ENCODE data around the gene RPN2. TPM values are rescaled to one million over a fixed set of nuclear protein-coding genes. Genes with fewer than 3 reads are reported as not detected.

Gene RPN2
- total RNA-seq, 2 donors from 2014 or later, result 154 to 269 TPM

GRCh38 chr20:37185686-37186085, 6.6 kb downstream of the RPN2 start:
- Histone ChIP-seq H3K27ac (no peak overlapping the region), H3K36me3 (no peaks in the 10 kb centered on the region), H3K9me3 (no peaks in the 10 kb centered on the region), H3K4me1 (peaks cover under 1% of the 10 kb centered on the region), H3K9ac (ENCODE audit: low read depth in 2 of 2, low read length in 2 of 2) (no peak overlapping the region), H3K4me3 (no peak overlapping the region), H3K27me3 (no peaks in the 10 kb centered on the region)
- no peak for TF ChIP-seq CTCF (IDR thresholded peaks at IDR 0.05)
- DNase-seq, result no peak
- intact Hi-C loops (cut with DNase I), result loop anchor here (10.0 kb wide), 1 partner anchor 91 kb away; the partner anchor contains the start of gene RBL1

- intact Hi-C loops (cut with DNase I), result loop anchor here (10.0 kb wide), 1 partner anchor 94 kb away; the partner anchor contains the start of gene RBL1
- no peak overlapping the region for H3K27ac ChIP-seq
These were observed 9.7 kb downstream of the RPN2 start for GRCh38 chr20:37188787-37189186.

GRCh38 chr20:37189416-37190016, 10.4 kb downstream of the RPN2 start:
- Histone ChIP-seq H3K27me3 (no peaks in the 10 kb centered on the region), H3K4me1 (peaks cover 7% of the 10 kb centered on the region), H3K27ac (no peak overlapping the region), H3K9ac (ENCODE audit: low read depth in 2 of 2, low read length in 2 of 2) (no peak overlapping the region), H3K9me3 (no peaks in the 10 kb centered on the region), H3K4me3 (no peak overlapping the region), H3K36me3 (no peaks in the 10 kb centered on the region)
- no peak for TF ChIP-seq CTCF (IDR thresholded peaks at IDR 0.05)
- no peak for DNase-seq
- intact Hi-C loops (cut with DNase I), result loop anchor here (10.0 kb wide), 2 partner anchors 75 to 95 kb away; partner anchors contain the start of genes GHRH and RBL1

More at GRCh38 chr20:37188787-37189186, 9.7 kb downstream of the RPN2 start:
- no peak overlapping the region for H3K9ac ChIP-seq (ENCODE audit: low read depth in 2 of 2, low read length in 2 of 2)
- H3K9me3 ChIP-seq, result no peaks in the 10 kb centered on the region
- no peak overlapping the region for H3K4me3 ChIP-seq
- H3K36me3 ChIP-seq, result no peaks in the 10 kb centered on the region
- DNase-seq, result no peak
- TF ChIP-seq CTCF (IDR thresholded peaks at IDR 0.05), result no peak
- H3K27me3 ChIP-seq, result no peaks in the 10 kb centered on the region
- H3K4me1 ChIP-seq, result peaks cover 7% of the 10 kb centered on the region

GRCh38 chr20:37190354-37191112, 11.4 kb downstream of the RPN2 start:
- no peak for DNase-seq
- Histone ChIP-seq H3K36me3 (no peaks in the 10 kb centered on the region), H3K4me1 (peaks cover 7% of the 10 kb centered on the region), H3K27me3 (no peaks in the 10 kb centered on the region), H3K9ac (ENCODE audit: low read depth in 2 of 2, low read length in 2 of 2) (no peak overlapping the region), H3K4me3 (no peak overlapping the region), H3K27ac (no peak overlapping the region), H3K9me3 (no peaks in the 10 kb centered on the region)
- no peak for TF ChIP-seq CTCF (IDR thresholded peaks at IDR 0.05)
- intact Hi-C loops (cut with DNase I), result loop anchor here (10.0 kb wide), 1 partner anchor 74 kb away; the partner anchor contains the start of gene GHRH

- Histone ChIP-seq H3K9ac (ENCODE audit: low read depth in 2 of 2, low read length in 2 of 2) (no peak overlapping the region), H3K9me3 (no peaks in the 10 kb centered on the region), H3K27me3 (no peaks in the 10 kb centered on the region), H3K27ac (no peak overlapping the region), H3K4me3 (no peak overlapping the region), H3K4me1 (peaks cover 7% of the 10 kb centered on the region), H3K36me3 (no peaks in the 10 kb centered on the region)
- TF ChIP-seq CTCF (IDR thresholded peaks at IDR 0.05), result peak; percentile 93
- peak; percentile 89 for DNase-seq
- intact Hi-C loops (cut with DNase I), result loop anchor here (10.0 kb wide), 1 partner anchor 73 kb away; the partner anchor contains the start of gene GHRH
These were observed 13.2 kb downstream of the RPN2 start for GRCh38 chr20:37192137-37192854.
